H1 (cell line): ENCODE data around the gene TPD52L1.

Source experiments
- EP300 ChIP-seq, 2 experiments: IDR thresholded peaks; 1 replicate in 1 of 2; 2 replicates in 1 of 2; pipeline ENCODE4 v1.6.1; 2011 to 2012; ENCODE audit warnings: low read depth in 2 of 2, low read length in 2 of 2, mild to moderate bottlenecking in 2 of 2, borderline replicate concordance in 1 of 2, inconsistent platforms in 1 of 2, moderate library complexity in 1 of 2
- EZH2 ChIP-seq: fragments of 200-600 bp; sonication (generic); IDR thresholded peaks from 2 replicates; pipeline ENCODE4 v1.7.1; 2012; ENCODE audit warnings: low read depth, mild to moderate bottlenecking, moderate library complexity, low read length, inconsistent platforms; ENCODE audit not compliant: severe bottlenecking
- GTF2F1 ChIP-seq: IDR thresholded peaks from 2 replicates; pipeline ENCODE4 v1.6.1; 2012; ENCODE audit warnings: low read depth, low read length, improper control_type of control experiment, borderline replicate concordance
- NANOG ChIP-seq: IDR thresholded peaks from 2 replicates; pipeline ENCODE4 v1.6.1; 2011; ENCODE audit warnings: low read length, low read depth, mild to moderate bottlenecking, inconsistent platforms; ENCODE audit not compliant: insufficient read depth, poor library complexity, severe bottlenecking
- POLR2A ChIP-seq, 2 experiments: IDR thresholded peaks; 1 replicate in 1 of 2; 2 replicates in 1 of 2; pipeline ENCODE4 v1.6.1; 2011; ENCODE audit warnings: low read depth in 2 of 2, low read length in 2 of 2, mild to moderate bottlenecking in 2 of 2; ENCODE audit errors: control extremely low read depth in 1 of 2
- POLR2AphosphoS5 ChIP-seq: IDR thresholded peaks from 2 replicates; pipeline ENCODE4 v1.6.1; 2011; ENCODE audit warnings: low read depth, low read length
- POU5F1 ChIP-seq: IDR thresholded peaks from 2 replicates; pipeline ENCODE4 v1.6.1; 2011; ENCODE audit warnings: low read depth, mild to moderate bottlenecking, low read length, moderate library complexity
- RFX5 ChIP-seq: IDR thresholded peaks from 2 replicates; pipeline ENCODE4 v1.6.1; 2011; ENCODE audit warnings: low read depth, low read length, improper control_type of control experiment, borderline replicate concordance
- SIN3A ChIP-seq, 2 experiments: IDR thresholded peaks in 1 of 2; conservative IDR thresholded peaks in 1 of 2; 2 replicates each; pipeline ENCODE4 v1.6.1; 2011 to 2012; ENCODE audit warnings: low read length in 2 of 2, improper control_type of control experiment in 1 of 2, low read depth in 1 of 2, mild to moderate bottlenecking in 1 of 2
- TAF1 ChIP-seq: IDR thresholded peaks from 2 replicates; pipeline ENCODE4 v1.6.1; 2011; ENCODE audit warnings: mild to moderate bottlenecking, low read depth, low read length
- TEAD4 ChIP-seq: IDR thresholded peaks from 2 replicates; pipeline ENCODE4 v1.6.1; 2012; ENCODE audit warnings: low read depth, low read length, inconsistent platforms, mixed read lengths
- TF ChIP-seq, protein P1 (sequence below): IDR thresholded peaks from 2 replicates; pipeline ENCODE4 v1.6.1; 2011; ENCODE audit warnings: low read length, improper control_type of control experiment

GRCh38 chr6:125216015-125216414 is 62.4 kb downstream of the TPD52L1 start:
- TF ChIP-seq GTF2F1 (no peak), TEAD4 (no peak), POLR2A (IDR thresholded peaks at IDR 0.05; ENCODE audit: control extremely low read depth in 1 of 2, low read depth in 2 of 2, low read length in 2 of 2) (no peak), EP300 (IDR thresholded peaks at IDR 0.05; ENCODE audit: borderline replicate concordance in 1 of 2, low read depth in 2 of 2, low read length in 2 of 2) (no peak), RFX5 (no peak), POLR2AphosphoS5 (no peak), EZH2 (no peak), TAF1 (no peak), NANOG (no peak), SIN3A (conservative IDR thresholded peaks at IDR 0.05 in 1 of 2, IDR thresholded peaks at IDR 0.05 in 1 of 2; ENCODE audit: low read depth in 1 of 2, low read length in 2 of 2) (no peak), POU5F1 (no peak)
- TF ChIP-seq, protein P1, sequence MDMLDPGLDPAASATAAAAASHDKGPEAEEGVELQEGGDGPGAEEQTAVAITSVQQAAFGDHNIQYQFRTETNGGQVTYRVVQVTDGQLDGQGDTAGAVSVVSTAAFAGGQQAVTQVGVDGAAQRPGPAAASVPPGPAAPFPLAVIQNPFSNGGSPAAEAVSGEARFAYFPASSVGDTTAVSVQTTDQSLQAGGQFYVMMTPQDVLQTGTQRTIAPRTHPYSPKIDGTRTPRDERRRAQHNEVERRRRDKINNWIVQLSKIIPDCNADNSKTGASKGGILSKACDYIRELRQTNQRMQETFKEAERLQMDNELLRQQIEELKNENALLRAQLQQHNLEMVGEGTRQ, result no peak
